ENCODE data around the gene IPO9. TPM values are rescaled to one million over a fixed set of nuclear protein-coding genes. Genes with fewer than 3 reads are reported as not detected.

IPO9 gene
- total and polyA plus RNA-seq, 2 of the 4 experiments (the other 2 are of a cell fraction) = 14.0 to 23.4 TPM

GRCh38 chr1:201827321-201828216 lies 1.4 kb upstream of the IPO9 start:
- Histone ChIP-seq H2BK15ac (ENCODE audit: low read depth, low read length) (no peak overlapping the region), H2AK9ac (replicated peaks; ENCODE audit: low read depth, low read length, poor library complexity) (no peak overlapping the region), H4K5ac (ENCODE audit: low read depth, low read length) (no peak overlapping the region), H3K4me3 (ENCODE audit: insufficient read depth, low read depth, low read length) (no peak overlapping the region), H3K4me2 (ENCODE audit: low read depth, low read length) (no peak overlapping the region), H3K36me3 (ENCODE audit: control insufficient read depth, insufficient read depth, low read length) (peaks cover 10% of the 10 kb centered on the region), H2AK5ac (ENCODE audit: low read depth, low read length) (no peak overlapping the region), H2BK120ac (ENCODE audit: low read depth, low read length) (no peak overlapping the region), H2BK5ac (ENCODE audit: low read depth, low read length, poor library complexity, severe bottlenecking) (no peak overlapping the region), H3K27me3 (ENCODE audit: control insufficient read depth, insufficient read depth, low read length) (no peaks in the 10 kb centered on the region), H4K91ac (ENCODE audit: insufficient read depth, low read depth, low read length) (no peak overlapping the region), H3K27ac (ENCODE audit: insufficient read depth, low read length) (no peak overlapping the region), H3K4ac (ENCODE audit: low read depth, low read length) (no peak overlapping the region), H3K14ac (replicated peaks; ENCODE audit: low read depth, low read length) (no peak overlapping the region), H4K20me1 (ENCODE audit: insufficient read depth, low read length) (peaks cover 27% of the 10 kb centered on the region; the same call in 1 of the 2 replicates), H2BK20ac (ENCODE audit: low read depth, low read length) (no peak overlapping the region), H3K79me1 (ENCODE audit: low read depth in 1 of 2, low read length in 2 of 2) (peaks cover 0 to 67% of the 10 kb centered on the region in 2 experiments), H3K9me1 (ENCODE audit: insufficient read depth, low read length) (peaks cover 3% of the 10 kb centered on the region; the same call in 1 of the 2 replicates), H3K9ac (ENCODE audit: low read depth, low read length) (no peak overlapping the region), H3K9me3 (ENCODE audit: control insufficient read depth, insufficient read depth, low read length) (no peaks in the 10 kb centered on the region), H2AFZ (replicated peaks; ENCODE audit: low read length, poor library complexity) (no peak overlapping the region), H3K4me1 (ENCODE audit: control insufficient read depth, insufficient read depth, low read length) (peaks cover 3% of the 10 kb centered on the region), H3K18ac (ENCODE audit: low read depth, low read length) (no peak overlapping the region), H4K8ac (ENCODE audit: low read depth in 2 of 2, low read length in 2 of 2) (no peak overlapping the region), H3K23ac (ENCODE audit: low read depth, low read length) (no peak overlapping the region), H3K56ac (ENCODE audit: extremely low read depth, insufficient read depth, low read length) (no peak overlapping the region)
- in situ Hi-C loops (cut with MboI; ENCODE audit: low sequenced_read_pairs) (no loop called here), intact Hi-C loops (cut with micrococcal nuclease) (no loop called here), dilution Hi-C loops (cut with HindIII; ENCODE audit: low sequenced_read_pairs, unreplicated experiment) (no loop called here)
- WGBS, 2 experiments (ENCODE audit: extremely low coverage in 2 of 2, insufficient read length in 1 of 2) = 87% methylated on average over 4 of the region's 8 CpGs; no CpG with 5 or more reads in 1 of the 2 experiments
- no TSS peak for BruUV-seq (replicated peaks)
- DNase-seq (no peak), ATAC-seq (ENCODE audit: low read depth) (no peak)
- POLR2A ChIA-PET (ENCODE audit: unreplicated experiment) = no interaction called here
- TF ChIP-seq MXI1 (IDR thresholded peaks at IDR 0.05; ENCODE audit: borderline replicate concordance, low read depth, low read length) (no peak), CEBPB (IDR thresholded peaks at IDR 0.05; ENCODE audit: low read depth, low read length) (peak; percentile 70), BHLHE40 (IDR thresholded peaks at IDR 0.05; ENCODE audit: low read depth, low read length) (no peak), POLR2A (IDR thresholded peaks at IDR 0.05; ENCODE audit: low read depth, low read length) (0 out of 2 replicates have a peak, but pooled peaks have one; percentile 15), FOS (IDR thresholded peaks at IDR 0.05; ENCODE audit: low read depth, low read length) (no peak), NFE2L2 (IDR thresholded peaks at IDR 0.05; ENCODE audit: low read depth, low read length) (no peak), ELK1 (IDR thresholded peaks at IDR 0.05; ENCODE audit: borderline replicate concordance, low read depth, low read length) (no peak)
- TF ChIP-seq, protein P1, sequence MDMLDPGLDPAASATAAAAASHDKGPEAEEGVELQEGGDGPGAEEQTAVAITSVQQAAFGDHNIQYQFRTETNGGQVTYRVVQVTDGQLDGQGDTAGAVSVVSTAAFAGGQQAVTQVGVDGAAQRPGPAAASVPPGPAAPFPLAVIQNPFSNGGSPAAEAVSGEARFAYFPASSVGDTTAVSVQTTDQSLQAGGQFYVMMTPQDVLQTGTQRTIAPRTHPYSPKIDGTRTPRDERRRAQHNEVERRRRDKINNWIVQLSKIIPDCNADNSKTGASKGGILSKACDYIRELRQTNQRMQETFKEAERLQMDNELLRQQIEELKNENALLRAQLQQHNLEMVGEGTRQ (IDR thresholded peaks at IDR 0.05; ENCODE audit: low read depth, low read length) = no peak
- TF ChIP-seq, protein P2, sequence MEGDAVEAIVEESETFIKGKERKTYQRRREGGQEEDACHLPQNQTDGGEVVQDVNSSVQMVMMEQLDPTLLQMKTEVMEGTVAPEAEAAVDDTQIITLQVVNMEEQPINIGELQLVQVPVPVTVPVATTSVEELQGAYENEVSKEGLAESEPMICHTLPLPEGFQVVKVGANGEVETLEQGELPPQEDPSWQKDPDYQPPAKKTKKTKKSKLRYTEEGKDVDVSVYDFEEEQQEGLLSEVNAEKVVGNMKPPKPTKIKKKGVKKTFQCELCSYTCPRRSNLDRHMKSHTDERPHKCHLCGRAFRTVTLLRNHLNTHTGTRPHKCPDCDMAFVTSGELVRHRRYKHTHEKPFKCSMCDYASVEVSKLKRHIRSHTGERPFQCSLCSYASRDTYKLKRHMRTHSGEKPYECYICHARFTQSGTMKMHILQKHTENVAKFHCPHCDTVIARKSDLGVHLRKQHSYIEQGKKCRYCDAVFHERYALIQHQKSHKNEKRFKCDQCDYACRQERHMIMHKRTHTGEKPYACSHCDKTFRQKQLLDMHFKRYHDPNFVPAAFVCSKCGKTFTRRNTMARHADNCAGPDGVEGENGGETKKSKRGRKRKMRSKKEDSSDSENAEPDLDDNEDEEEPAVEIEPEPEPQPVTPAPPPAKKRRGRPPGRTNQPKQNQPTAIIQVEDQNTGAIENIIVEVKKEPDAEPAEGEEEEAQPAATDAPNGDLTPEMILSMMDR (conservative IDR thresholded peaks at IDR 0.05; ENCODE audit: low read depth, low read length) = no peak
- CTCF ChIA-PET = interaction anchor here (0.5 to 1.0 kb wide), 3 partner anchors 10 to 131 kb away, joined by 3 to 4 read pairs (median 3); no protein-coding TSS in a partner anchor
